ENCODE measurements around the gene TMTC2.

Gene TMTC2

GRCh38 chr12:82862069-82862841 lies 175.5 kb downstream of the TMTC2 start:
- no peaks in the 10 kb centered on the region for H3K9me3 Mint-ChIP-seq
- H3K27ac Mint-ChIP-seq, result no peak overlapping the region
- H3K4me1 Mint-ChIP-seq, result no peaks in the 10 kb centered on the region
- peaks cover 6% of the 10 kb centered on the region for H3K36me3 Mint-ChIP-seq
- H3K4me3 Mint-ChIP-seq, result no peak overlapping the region
- H3K27me3 Mint-ChIP-seq, result no peaks in the 10 kb centered on the region

DNA sequence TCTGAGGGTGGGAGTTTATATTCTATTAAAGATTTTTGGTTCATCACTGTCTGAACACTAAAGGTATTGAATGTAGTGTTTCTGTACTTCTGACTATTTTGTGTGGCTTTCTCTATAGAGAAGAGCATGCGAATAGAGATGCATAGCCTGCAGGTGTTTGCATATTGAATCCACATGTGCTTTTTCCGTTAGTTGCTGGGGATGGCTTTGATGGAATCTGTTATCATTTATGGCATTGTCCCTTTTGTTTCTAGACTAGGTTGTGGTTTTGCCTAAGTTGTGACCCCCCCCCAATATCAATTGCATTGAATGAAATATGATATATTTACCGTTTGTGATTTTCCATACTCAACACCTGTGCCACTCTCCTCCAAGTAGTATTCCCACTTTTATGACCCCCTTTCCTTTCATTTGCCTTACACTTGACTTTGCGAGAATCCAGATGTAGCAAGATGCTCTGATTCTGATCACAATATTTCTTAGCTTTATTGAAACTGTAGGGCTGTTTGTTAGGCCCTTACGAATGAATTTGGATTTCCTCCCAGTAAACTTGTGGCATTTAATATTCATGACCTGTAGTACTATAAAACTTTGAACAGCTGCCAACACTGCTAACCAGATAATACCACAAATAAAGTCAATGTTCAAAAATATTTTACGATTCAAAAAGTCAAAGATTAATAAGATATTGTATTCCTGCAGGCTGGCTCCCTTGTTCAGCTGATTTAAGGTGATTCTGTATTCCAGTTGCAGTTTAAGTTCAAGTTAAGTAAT lies 176.4 kb downstream of the TMTC2 start:
- H3K4me3 Mint-ChIP-seq, result no peak overlapping the region
- peaks cover 5% of the 10 kb centered on the region for H3K36me3 Mint-ChIP-seq
- H3K9me3 Mint-ChIP-seq, result no peaks in the 10 kb centered on the region
- no peaks in the 10 kb centered on the region for H3K4me1 Mint-ChIP-seq
- no peak overlapping the region for H3K27ac Mint-ChIP-seq
- H3K27me3 Mint-ChIP-seq, result no peaks in the 10 kb centered on the region

- Mint-ChIP-seq H3K27me3 (no peaks in the 10 kb centered on the region), H3K4me1 (no peaks in the 10 kb centered on the region), H3K27ac (no peak overlapping the region), H3K4me3 (no peak overlapping the region), H3K9me3 (no peaks in the 10 kb centered on the region), H3K36me3 (peaks cover 2% of the 10 kb centered on the region)
These were observed 179.6 kb downstream of the TMTC2 start for GRCh38 chr12:82866227-82866775.

GRCh38 chr12:82866946-82867345 lies 180.2 kb downstream of the TMTC2 start:
- H3K9me3 Mint-ChIP-seq, result no peaks in the 10 kb centered on the region

DNA sequence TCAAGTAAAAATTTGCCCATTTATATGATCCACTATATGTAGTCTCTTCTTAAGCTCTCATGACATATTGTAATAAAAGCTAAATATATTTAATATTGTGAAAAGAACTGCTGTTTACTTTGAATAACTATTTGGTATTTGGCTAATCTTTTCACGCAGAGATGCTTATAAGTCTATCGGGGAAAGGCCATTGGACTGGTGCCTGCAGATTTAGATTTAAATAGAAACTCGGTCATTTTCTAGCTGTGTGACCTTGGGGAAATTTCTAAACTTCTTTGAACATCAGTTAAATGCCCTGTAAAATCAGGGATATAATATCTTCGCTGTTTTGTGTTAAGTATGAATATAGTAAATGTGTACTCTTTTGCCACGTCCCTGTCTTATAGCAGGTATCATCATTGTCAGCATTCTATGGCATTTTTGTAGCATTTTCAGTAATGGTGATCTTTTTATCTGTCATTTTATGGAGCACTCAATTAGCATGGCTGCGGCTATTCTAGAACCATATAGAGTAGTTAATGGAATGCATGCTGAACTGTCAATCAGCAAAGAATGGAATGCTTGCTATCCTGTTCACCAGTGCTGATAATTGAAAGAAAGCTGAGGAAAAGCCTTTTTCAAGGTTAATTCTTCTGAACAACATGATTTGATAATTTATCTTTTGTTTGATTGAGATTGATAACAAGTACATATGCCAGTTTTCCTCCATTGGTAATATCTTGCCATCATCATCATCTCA lies 181.2 kb downstream of the TMTC2 start:
- no peak overlapping the region for H3K4me3 Mint-ChIP-seq
- H3K9me3 Mint-ChIP-seq, result no peaks in the 10 kb centered on the region
- H3K27me3 Mint-ChIP-seq, result no peaks in the 10 kb centered on the region
- no peak overlapping the region for H3K27ac Mint-ChIP-seq
- no peaks in the 10 kb centered on the region for H3K4me1 Mint-ChIP-seq
- peaks cover 2% of the 10 kb centered on the region for H3K36me3 Mint-ChIP-seq

More at GRCh38 chr12:82866946-82867345, 180.2 kb downstream of the TMTC2 start:
- Mint-ChIP-seq H3K4me3 (no peak overlapping the region), H3K4me1 (no peaks in the 10 kb centered on the region), H3K27ac (no peak overlapping the region), H3K36me3 (peaks cover 2% of the 10 kb centered on the region), H3K27me3 (no peaks in the 10 kb centered on the region)

DNA sequence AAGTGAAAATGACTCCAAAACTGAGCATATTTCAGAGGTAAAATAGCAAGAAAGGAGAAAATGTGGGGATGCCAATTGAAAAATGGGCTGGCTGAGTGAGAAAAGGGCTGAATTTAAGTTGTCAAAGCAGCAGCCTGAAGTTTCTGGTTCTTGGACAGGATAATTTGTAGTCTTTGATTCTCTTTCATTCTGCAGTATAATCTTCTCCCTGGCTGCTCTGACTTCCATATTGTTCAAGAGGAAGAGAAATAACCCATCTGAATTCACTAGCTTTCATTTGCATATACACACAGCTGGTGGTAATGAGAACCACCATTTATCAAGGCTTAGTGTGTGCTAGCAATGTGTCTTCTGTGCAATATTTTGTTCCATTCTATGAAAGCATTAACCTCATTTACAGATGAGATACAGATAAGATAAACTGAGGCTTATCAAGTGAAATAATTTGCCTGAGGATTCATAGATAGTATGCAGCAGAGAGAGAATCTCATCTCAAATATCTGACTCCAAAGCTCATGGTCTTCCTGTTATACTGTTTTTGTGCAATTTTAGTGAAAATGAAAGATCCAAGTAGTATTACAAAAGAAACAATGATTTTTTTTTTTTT lies 184.2 kb downstream of the TMTC2 start:
- Mint-ChIP-seq H3K4me3 (no peak overlapping the region), H3K9me3 (no peaks in the 10 kb centered on the region), H3K36me3 (no peaks in the 10 kb centered on the region), H3K4me1 (no peaks in the 10 kb centered on the region), H3K27me3 (no peaks in the 10 kb centered on the region), H3K27ac (no peak overlapping the region)

DNA sequence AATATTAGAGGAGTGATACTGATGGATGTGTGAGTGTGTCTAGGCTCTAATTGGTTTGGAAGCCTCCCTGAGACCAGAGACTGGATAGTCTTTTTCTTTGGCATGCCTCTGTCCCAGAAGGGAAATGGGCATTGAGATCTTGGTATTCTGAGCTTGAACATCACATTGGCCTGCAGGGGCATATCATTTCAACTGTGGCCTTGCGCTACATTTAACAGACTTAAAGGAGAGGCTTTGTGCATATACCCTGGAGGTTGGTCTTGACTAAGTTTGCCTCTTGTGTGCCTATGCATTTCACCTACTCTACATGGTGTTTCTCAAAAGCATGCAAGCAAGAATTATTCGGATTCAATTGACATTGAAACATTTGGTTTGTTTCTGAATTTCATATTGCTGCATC lies 185.4 kb downstream of the TMTC2 start:
- Mint-ChIP-seq H3K4me3 (no peak overlapping the region), H3K27me3 (no peaks in the 10 kb centered on the region), H3K27ac (no peak overlapping the region)

GRCh38 chr12:82873309-82873708 lies 186.6 kb downstream of the TMTC2 start:
- Mint-ChIP-seq H3K36me3 (no peaks in the 10 kb centered on the region), H3K9me3 (no peaks in the 10 kb centered on the region), H3K27me3 (no peaks in the 10 kb centered on the region), H3K4me3 (no peak overlapping the region), H3K4me1 (no peaks in the 10 kb centered on the region), H3K27ac (no peak overlapping the region)

More for the DNA sequence above, 185.4 kb downstream of the TMTC2 start:
- Mint-ChIP-seq H3K4me1 (no peaks in the 10 kb centered on the region), H3K36me3 (no peaks in the 10 kb centered on the region), H3K9me3 (no peaks in the 10 kb centered on the region)

DNA sequence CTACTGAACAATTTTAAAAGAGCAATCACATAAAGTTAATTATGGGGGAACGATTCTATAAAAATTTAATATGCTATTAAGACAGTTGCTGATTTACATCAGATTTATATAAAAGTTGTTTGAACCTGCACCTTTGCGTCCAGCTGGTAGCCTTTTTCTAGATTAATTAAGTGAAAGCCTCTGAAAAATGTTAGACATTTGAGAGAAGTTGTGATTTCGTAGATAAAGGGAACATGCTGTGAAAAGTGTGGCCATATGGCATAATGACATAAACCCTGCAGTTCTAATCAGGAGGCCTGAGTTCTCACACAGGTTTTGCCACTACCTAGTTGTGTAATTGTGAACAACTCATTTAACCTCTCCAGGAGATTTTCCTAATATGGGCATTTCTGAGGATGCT lies 187.2 kb downstream of the TMTC2 start:
- Mint-ChIP-seq H3K27ac (no peak overlapping the region), H3K9me3 (no peaks in the 10 kb centered on the region), H3K4me3 (no peak overlapping the region), H3K36me3 (no peaks in the 10 kb centered on the region), H3K27me3 (no peaks in the 10 kb centered on the region), H3K4me1 (no peaks in the 10 kb centered on the region)

- no peaks in the 10 kb centered on the region for H3K27me3 Mint-ChIP-seq
- H3K4me3 Mint-ChIP-seq, result no peak overlapping the region
- H3K9me3 Mint-ChIP-seq, result no peaks in the 10 kb centered on the region
- no peaks in the 10 kb centered on the region for H3K36me3 Mint-ChIP-seq
- no peaks in the 10 kb centered on the region for H3K4me1 Mint-ChIP-seq
- no peak overlapping the region for H3K27ac Mint-ChIP-seq
These were observed 188.2 kb downstream of the TMTC2 start for GRCh38 chr12:82874945-82875344.

DNA sequence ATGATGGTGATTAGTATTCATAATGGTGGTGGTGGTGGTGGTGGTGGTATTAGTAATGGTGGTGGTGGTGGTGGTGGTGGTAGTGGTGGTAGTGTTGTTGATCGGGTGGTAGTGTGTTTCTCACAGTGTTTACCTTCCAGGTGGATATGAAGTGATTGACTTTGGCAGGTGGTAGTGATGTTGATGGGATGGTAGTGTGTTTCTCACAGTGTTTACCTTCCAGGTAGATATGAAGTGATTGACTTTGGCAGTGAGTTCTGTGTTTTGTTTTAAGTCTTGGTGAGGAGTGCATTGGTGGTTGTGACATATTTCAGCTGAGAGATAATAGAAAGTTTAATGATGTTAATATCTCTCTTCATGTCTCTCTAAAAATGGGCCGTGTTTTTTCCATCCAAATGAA lies 189.4 kb downstream of the TMTC2 start:
- H3K27ac Mint-ChIP-seq, result no peak overlapping the region
- no peaks in the 10 kb centered on the region for H3K27me3 Mint-ChIP-seq
- H3K4me1 Mint-ChIP-seq, result no peaks in the 10 kb centered on the region
- no peak overlapping the region for H3K4me3 Mint-ChIP-seq
- H3K9me3 Mint-ChIP-seq, result no peaks in the 10 kb centered on the region
- no peaks in the 10 kb centered on the region for H3K36me3 Mint-ChIP-seq

DNA sequence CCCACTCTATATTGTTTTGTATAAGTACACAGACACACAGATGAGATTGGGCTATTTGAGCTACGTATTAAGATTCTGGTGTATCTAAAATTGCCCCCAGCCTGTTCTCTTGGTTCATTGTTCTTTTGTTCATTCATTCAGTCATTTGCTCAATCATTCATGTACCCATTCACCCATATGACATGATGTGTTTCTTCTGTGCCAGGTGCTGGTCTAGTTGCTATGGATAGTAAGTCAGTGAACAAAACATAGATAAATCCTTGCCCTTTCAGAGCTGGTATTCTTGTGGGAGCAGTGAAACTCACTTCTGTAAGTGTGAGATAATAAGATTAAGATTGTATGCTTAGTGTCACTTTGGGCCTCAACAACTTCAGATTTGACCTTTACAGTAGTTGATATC lies 191.3 kb downstream of the TMTC2 start:
- H3K36me3 Mint-ChIP-seq, result no peaks in the 10 kb centered on the region
- H3K4me1 Mint-ChIP-seq, result no peaks in the 10 kb centered on the region
- no peak overlapping the region for H3K27ac Mint-ChIP-seq
- H3K4me3 Mint-ChIP-seq, result no peak overlapping the region
- H3K27me3 Mint-ChIP-seq, result no peaks in the 10 kb centered on the region
- no peaks in the 10 kb centered on the region for H3K9me3 Mint-ChIP-seq

DNA sequence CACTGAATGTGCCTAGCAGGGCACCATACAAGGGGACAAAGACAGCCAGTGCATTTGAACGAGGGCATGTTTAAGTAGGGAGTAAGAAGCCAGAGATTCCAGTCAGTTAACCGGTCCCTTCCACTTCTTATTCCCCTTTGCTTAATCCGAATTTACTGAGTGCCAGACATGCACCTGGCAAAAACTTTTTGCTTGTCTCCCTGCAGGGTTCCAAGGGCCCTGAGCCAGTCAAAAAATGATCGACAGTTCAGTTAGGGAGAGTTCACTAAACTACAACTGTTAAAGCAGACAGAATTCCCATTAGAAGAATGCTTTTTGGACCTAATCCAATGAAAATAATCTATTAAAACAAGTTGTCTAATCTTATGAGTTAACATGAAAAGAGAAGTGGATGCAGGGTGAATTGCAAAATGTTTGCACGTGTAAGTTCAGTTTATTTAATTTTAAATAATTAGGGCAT lies 193.8 kb downstream of the TMTC2 start:
- H3K4me1 Mint-ChIP-seq, result no peaks in the 10 kb centered on the region
- no peak overlapping the region for H3K4me3 Mint-ChIP-seq
- no peaks in the 10 kb centered on the region for H3K9me3 Mint-ChIP-seq
- H3K27ac Mint-ChIP-seq, result no peak overlapping the region
- no peaks in the 10 kb centered on the region for H3K36me3 Mint-ChIP-seq
- H3K27me3 Mint-ChIP-seq, result no peaks in the 10 kb centered on the region

- Mint-ChIP-seq H3K36me3 (no peaks in the 10 kb centered on the region), H3K4me1 (no peaks in the 10 kb centered on the region), H3K27me3 (no peaks in the 10 kb centered on the region), H3K27ac (no peak overlapping the region), H3K9me3 (no peaks in the 10 kb centered on the region), H3K4me3 (no peak overlapping the region)
These were observed 197.0 kb downstream of the TMTC2 start for GRCh38 chr12:82883394-82884355.
